ENCODE measurements around the gene PHLDB2. TPM values are rescaled to one million over a fixed set of nuclear protein-coding genes. Genes with fewer than 3 reads are reported as not detected.

PHLDB2 gene
- total RNA-seq, 4 donors from 2014 or later = 12.9 to 34.7 (median 27.1) TPM

DNA sequence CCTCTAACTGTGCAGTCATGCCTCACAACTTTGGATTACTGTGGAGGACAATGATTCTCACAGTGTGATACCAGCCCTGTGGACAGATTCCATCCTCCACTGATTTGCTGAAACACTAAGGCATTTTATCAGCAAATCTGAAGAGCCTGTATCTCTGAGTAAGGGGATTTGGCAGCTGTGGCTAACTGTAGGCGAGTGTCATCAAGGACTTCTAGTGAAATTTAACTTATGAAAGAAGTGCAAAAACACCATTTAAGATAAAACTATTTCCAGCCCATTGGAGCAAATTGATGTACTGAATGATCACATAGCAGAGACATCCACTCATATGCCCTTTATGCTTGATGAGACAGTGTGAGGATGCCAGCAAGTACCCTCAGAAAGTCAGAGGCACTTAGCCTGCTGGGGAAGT lies 161.6 kb downstream of the PHLDB2 start:
- no peak for DNase-seq
- no peaks in the 10 kb centered on the region for H3K27me3 ChIP-seq
- no peaks in the 10 kb centered on the region for H3K4me1 ChIP-seq
- H3K9me3 ChIP-seq = no peaks in the 10 kb centered on the region
- TF ChIP-seq, protein P1, sequence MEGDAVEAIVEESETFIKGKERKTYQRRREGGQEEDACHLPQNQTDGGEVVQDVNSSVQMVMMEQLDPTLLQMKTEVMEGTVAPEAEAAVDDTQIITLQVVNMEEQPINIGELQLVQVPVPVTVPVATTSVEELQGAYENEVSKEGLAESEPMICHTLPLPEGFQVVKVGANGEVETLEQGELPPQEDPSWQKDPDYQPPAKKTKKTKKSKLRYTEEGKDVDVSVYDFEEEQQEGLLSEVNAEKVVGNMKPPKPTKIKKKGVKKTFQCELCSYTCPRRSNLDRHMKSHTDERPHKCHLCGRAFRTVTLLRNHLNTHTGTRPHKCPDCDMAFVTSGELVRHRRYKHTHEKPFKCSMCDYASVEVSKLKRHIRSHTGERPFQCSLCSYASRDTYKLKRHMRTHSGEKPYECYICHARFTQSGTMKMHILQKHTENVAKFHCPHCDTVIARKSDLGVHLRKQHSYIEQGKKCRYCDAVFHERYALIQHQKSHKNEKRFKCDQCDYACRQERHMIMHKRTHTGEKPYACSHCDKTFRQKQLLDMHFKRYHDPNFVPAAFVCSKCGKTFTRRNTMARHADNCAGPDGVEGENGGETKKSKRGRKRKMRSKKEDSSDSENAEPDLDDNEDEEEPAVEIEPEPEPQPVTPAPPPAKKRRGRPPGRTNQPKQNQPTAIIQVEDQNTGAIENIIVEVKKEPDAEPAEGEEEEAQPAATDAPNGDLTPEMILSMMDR (IDR thresholded peaks at IDR 0.05) = no peak
- TF ChIP-seq POLR2A (IDR thresholded peaks at IDR 0.05) = no peak
- H3K27ac ChIP-seq = no peak overlapping the region
- no peak overlapping the region for H3K4me3 ChIP-seq (replicated peaks in 1 of 3)
- intact Hi-C loops (cut with DNase I) = no loop called here
- H3K36me3 ChIP-seq = no peaks in the 10 kb centered on the region
- WGBS, 2 donors = 76 to 78% methylated on average over 1 of the region's 1 CpG

Other genes with a start within 250 kb of the PHLDB2 start
- gene PLCXD2, start 184.6 kb upstream of the PHLDB2 start, total RNA-seq = 1 to 10 TPM; 2.1 to 4.7 (median 2.5) TPM
- 10 to 100 TPM; 40.8 to 54.9 (median 50.6) TPM for gene ABHD10, start 119.8 kb downstream of the PHLDB2 start, total RNA-seq
- gene TAGLN3, start 139.7 kb downstream of the PHLDB2 start, total RNA-seq = 1 to 10 TPM in 1 of 4 donors, under 1 TPM in 1, not detected in 2; 0.22 to 2.6 TPM
- gene TMPRSS7, start 175.5 kb downstream of the PHLDB2 start, total RNA-seq = under 1 TPM in 1 of 4 donors, not detected in 3; 0.11 TPM
- gene C3orf52, start 227.1 kb downstream of the PHLDB2 start, total RNA-seq = 10 to 100 TPM; 32.0 to 62.9 (median 45.9) TPM